Measurements from ENCODE around the gene MAPK6.
"Not testable (repeated sequence)": the region's sequence is repeated elsewhere in the genome, so short reads cannot be mapped to it uniquely, and the experiment has no call there.

MAPK6 gene

GRCh38 chr15:52083603-52084002 lies 64.6 kb downstream of the MAPK6 start:
- DNase-seq, result no peak

GRCh38 chr15:52085299-52085698 lies 66.3 kb downstream of the MAPK6 start:
- no peak for DNase-seq

GRCh38 chr15:52086011-52086786 lies 67.2 kb downstream of the MAPK6 start:
- DNase-seq, result no peak

GRCh38 chr15:52090193-52090592 lies 71.2 kb downstream of the MAPK6 start:
- DNase-seq, result no peak

- no peak for DNase-seq
Measured at GRCh38 chr15:52093167-52093538, 74.1 kb downstream of the MAPK6 start.

GRCh38 chr15:52093539-52094510 lies 74.8 kb downstream of the MAPK6 start:
- DNase-seq, result no peak

GRCh38 chr15:52094811-52095584 lies 76.0 kb downstream of the MAPK6 start:
- DNase-seq, result no peak

- DNase-seq, result no peak
Measured at GRCh38 chr15:52095597-52096262, 76.7 kb downstream of the MAPK6 start.

- not testable (repeated sequence) for DNase-seq
Measured at GRCh38 chr15:52096536-52096935, 77.5 kb downstream of the MAPK6 start.

- no peak for DNase-seq
Measured at GRCh38 chr15:52097180-52097579, 78.2 kb downstream of the MAPK6 start.

- DNase-seq, result no peak
Measured at GRCh38 chr15:52098323-52098722, 79.3 kb downstream of the MAPK6 start.

GRCh38 chr15:52099651-52100272 lies 80.7 kb downstream of the MAPK6 start:
- no peak for DNase-seq

- no peak for DNase-seq
Measured at GRCh38 chr15:52100807-52101442, 81.9 kb downstream of the MAPK6 start.

- DNase-seq, result no peak
Measured at GRCh38 chr15:52101542-52102323, 82.7 kb downstream of the MAPK6 start.

- no peak for DNase-seq
Measured at GRCh38 chr15:52102463-52102862, 83.4 kb downstream of the MAPK6 start.

GRCh38 chr15:52103217-52104207 lies 84.5 kb downstream of the MAPK6 start:
- DNase-seq, result no peak

GRCh38 chr15:52104532-52105004 lies 85.5 kb downstream of the MAPK6 start:
- DNase-seq, result no peak

- DNase-seq, result no peak
Measured at GRCh38 chr15:52105846-52106245, 86.8 kb downstream of the MAPK6 start.

- no peak for DNase-seq
Measured at GRCh38 chr15:52106641-52107040, 87.6 kb downstream of the MAPK6 start.
